AG04449 (cell line): ENCODE measurements around the gene CGB5.
"Not testable (repeated sequence)": the region's sequence is repeated elsewhere in the genome, so short reads cannot be mapped to it uniquely, and the experiment has no call there.

Source experiments
- CTCF ChIA-PET: fragments of 350-600 bp; formaldehyde crosslinking; extraction: SDS; loops from one replicate; lab custom pipeline; 2021; ENCODE audit warnings: antibody characterized with exemption; lab: Yijun Ruan, JAX
- POLR2A ChIA-PET: fragments of 400-600, 350-600 bp; formaldehyde crosslinking; extraction: SDS; loops from one replicate; lab custom pipeline; 2020; ENCODE audit warnings: antibody characterized with exemption, inconsistent platforms; lab: Yijun Ruan, JAX
- DNase-seq: peaks from one replicate; pipeline ENCODE4 v3.0.0-alpha.2; 2010; ENCODE audit warnings: low read depth, low spot score
- H3K4me3 ChIP-seq: 2 replicates; pipeline ENCODE4 v1.5.1; 2011; ENCODE audit warnings: low read depth, mild to moderate bottlenecking, control low read depth, low read length
- CTCF ChIP-seq: IDR thresholded peaks from one replicate; pipeline ENCODE4 v1.5.1; 2011; ENCODE audit warnings: mild to moderate bottlenecking, moderate library complexity, low read length, control low read depth, inconsistent platforms; ENCODE audit not compliant: insufficient read depth; ENCODE audit errors: missing control alignments

The CGB5 gene

GRCh38 chr19:49031642-49032301 is 11.9 kb upstream of the CGB5 start, which contains the start of gene CGB2:
Gene CGB2 (plus strand): TSS chr19:49031890. CDS start chr19:49032096, 206 bp downstream.
- DNase-seq, CTCF ChIA-PET: not testable (repeated sequence)

GRCh38 chr19:49036815-49037214 is 6.8 kb upstream of the CGB5 start, which contains the start of gene CGB1:
Gene CGB1 (minus strand): TSS chr19:49036895. CDS start chr19:49036711, 184 bp downstream.
- CTCF ChIA-PET, POLR2A ChIA-PET, DNase-seq, H3K4me3 ChIP-seq: not testable (repeated sequence)
- peak; percentile 31 for TF ChIP-seq CTCF

More at GRCh38 chr19:49031642-49032301, 11.9 kb upstream of the CGB5 start, which contains the start of gene CGB2:
- POLR2A ChIA-PET, H3K4me3 ChIP-seq: not testable (repeated sequence)
- peak; percentile 17 for TF ChIP-seq CTCF

- CTCF ChIA-PET, result interaction anchor here (1.2 kb wide), 1 partner anchor 49 kb away, joined by 3 read pairs; no protein-coding TSS in a partner anchor
These were observed 5.5 kb upstream of the CGB5 start for GRCh38 chr19:49038111-49038510.

GRCh38 chr19:49038557-49039276 is 4.9 kb upstream of the CGB5 start:
- CTCF ChIA-PET, result interaction anchor here (0.7 to 1.2 kb wide), 2 partner anchors 50 to 271 kb away, joined by 3 read pairs; no protein-coding TSS in a partner anchor
- POLR2A ChIA-PET, H3K4me3 ChIP-seq: not testable (repeated sequence)
- peak; percentile 33 for DNase-seq

More at GRCh38 chr19:49038111-49038510, 5.5 kb upstream of the CGB5 start:
- H3K4me3 ChIP-seq, DNase-seq, POLR2A ChIA-PET: not testable (repeated sequence)

GRCh38 chr19:49039736-49040135 is 3.9 kb upstream of the CGB5 start:
- DNase-seq, H3K4me3 ChIP-seq, POLR2A ChIA-PET: not testable (repeated sequence)
- CTCF ChIA-PET, result interaction anchor here (0.7 to 1.1 kb wide), 2 partner anchors 40 to 272 kb away, joined by 3 to 4 read pairs; no protein-coding TSS in a partner anchor

GRCh38 chr19:49042177-49042576 is 1.5 kb upstream of the CGB5 start:
- DNase-seq, result no peak
- CTCF ChIA-PET, result no interaction called here
- POLR2A ChIA-PET, result no interaction called here
- H3K4me3 ChIP-seq, result no peak overlapping the region
- TF ChIP-seq CTCF, result no peak

- DNase-seq, H3K4me3 ChIP-seq, POLR2A ChIA-PET, CTCF ChIA-PET: not testable (repeated sequence)
These were observed 982 bp upstream of the CGB5 start for GRCh38 chr19:49042666-49043065.

GRCh38 chr19:49049011-49049410 is 5.4 kb downstream of the CGB5 start, which contains the start of gene CGB8:
Gene CGB8 (minus strand): TSS chr19:49049111. CDS start chr19:49048739, 372 bp downstream.
- DNase-seq, H3K4me3 ChIP-seq, POLR2A ChIA-PET, CTCF ChIA-PET: not testable (repeated sequence)

GRCh38 chr19:49049834-49050233 is 6.2 kb downstream of the CGB5 start:
- DNase-seq, CTCF ChIA-PET, POLR2A ChIA-PET, H3K4me3 ChIP-seq: not testable (repeated sequence)

GRCh38 chr19:49050376-49051033 is 6.9 kb downstream of the CGB5 start:
- POLR2A ChIA-PET, H3K4me3 ChIP-seq, DNase-seq, CTCF ChIA-PET: not testable (repeated sequence)
